Progenitor cell of endocrine pancreas (in vitro differentiated cells): ENCODE data around the gene MACROD2. TPM values are rescaled to one million over a fixed set of nuclear protein-coding genes. Genes with fewer than 3 reads are reported as not detected.

Experiments
- DNase-seq: peaks from one replicate; pipeline ENCODE4 v3.0.0; 2021; ENCODE audit warnings: low spot score; ENCODE audit not compliant: unreplicated experiment
- H3K27ac Mint-ChIP-seq: 2 replicates; pipeline ENCODE4 v1.8.0; 2021; ENCODE audit warnings: mild to moderate bottlenecking, moderate library complexity, mixed read lengths
- H3K27me3 Mint-ChIP-seq: 2 replicates; pipeline ENCODE4 v1.8.0; 2021; ENCODE audit warnings: mixed read lengths
- H3K36me3 Mint-ChIP-seq: 2 replicates; pipeline ENCODE4 v1.8.0; 2022; ENCODE audit warnings: mixed read lengths; ENCODE audit not compliant: insufficient read depth
- H3K4me1 Mint-ChIP-seq: 2 replicates; pipeline ENCODE4 v1.8.0; 2021; ENCODE audit warnings: low read depth, mixed read lengths
- H3K4me3 Mint-ChIP-seq: 2 replicates; pipeline ENCODE4 v1.8.0; 2021; ENCODE audit warnings: low read depth, mild to moderate bottlenecking, moderate library complexity, mixed read lengths
- H3K9me3 Mint-ChIP-seq: 2 replicates; pipeline ENCODE4 v1.8.0; 2021; ENCODE audit warnings: low read depth, mixed read lengths
- total RNA-seq: library from RNA; stranded (reverse); gene quantifications from 2 replicates; pipeline ENCODE4 v1.2.1, GENCODE V29; 2021
- TF ChIP-seq, protein P1 (sequence below): fragments of 200-600 bp; sonication (generic); IDR thresholded peaks from one replicate; pipeline ENCODE4 v1.5.0; 2021; ENCODE audit warnings: antibody characterized with exemption, mild to moderate bottlenecking; ENCODE audit not compliant: unreplicated experiment

MACROD2 gene
- total RNA-seq, 1 donor from 2014 or later, result 7.6 TPM

DNA sequence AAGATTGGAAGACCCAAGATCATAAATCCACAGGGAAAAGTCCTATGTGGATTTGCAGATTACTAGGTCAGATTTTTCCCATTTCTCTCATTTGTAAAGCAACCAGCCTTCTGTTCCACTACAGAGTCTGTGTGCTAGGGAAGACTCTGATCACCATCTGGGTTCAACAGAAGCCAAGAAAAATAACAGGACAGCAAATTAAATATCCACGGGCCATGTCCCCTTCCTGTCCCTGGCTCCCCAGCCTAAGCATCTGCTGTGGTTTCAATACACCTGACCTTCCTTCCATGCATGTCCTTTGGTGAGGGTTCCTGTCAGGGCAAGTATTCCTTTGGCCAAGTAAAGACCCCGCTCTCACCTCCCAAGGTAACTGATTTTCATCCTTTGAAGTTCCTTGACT is 2019.1 kb downstream of the MACROD2 start:
- Mint-ChIP-seq H3K27ac (no peak overlapping the region), H3K27me3 (no peaks in the 10 kb centered on the region), H3K4me1 (no peaks in the 10 kb centered on the region), H3K4me3 (no peak overlapping the region), H3K36me3 (no peaks in the 10 kb centered on the region), H3K9me3 (peaks cover 6% of the 10 kb centered on the region)
- DNase-seq, result no peak
- TF ChIP-seq, protein P1, sequence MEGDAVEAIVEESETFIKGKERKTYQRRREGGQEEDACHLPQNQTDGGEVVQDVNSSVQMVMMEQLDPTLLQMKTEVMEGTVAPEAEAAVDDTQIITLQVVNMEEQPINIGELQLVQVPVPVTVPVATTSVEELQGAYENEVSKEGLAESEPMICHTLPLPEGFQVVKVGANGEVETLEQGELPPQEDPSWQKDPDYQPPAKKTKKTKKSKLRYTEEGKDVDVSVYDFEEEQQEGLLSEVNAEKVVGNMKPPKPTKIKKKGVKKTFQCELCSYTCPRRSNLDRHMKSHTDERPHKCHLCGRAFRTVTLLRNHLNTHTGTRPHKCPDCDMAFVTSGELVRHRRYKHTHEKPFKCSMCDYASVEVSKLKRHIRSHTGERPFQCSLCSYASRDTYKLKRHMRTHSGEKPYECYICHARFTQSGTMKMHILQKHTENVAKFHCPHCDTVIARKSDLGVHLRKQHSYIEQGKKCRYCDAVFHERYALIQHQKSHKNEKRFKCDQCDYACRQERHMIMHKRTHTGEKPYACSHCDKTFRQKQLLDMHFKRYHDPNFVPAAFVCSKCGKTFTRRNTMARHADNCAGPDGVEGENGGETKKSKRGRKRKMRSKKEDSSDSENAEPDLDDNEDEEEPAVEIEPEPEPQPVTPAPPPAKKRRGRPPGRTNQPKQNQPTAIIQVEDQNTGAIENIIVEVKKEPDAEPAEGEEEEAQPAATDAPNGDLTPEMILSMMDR, result no peak

DNA sequence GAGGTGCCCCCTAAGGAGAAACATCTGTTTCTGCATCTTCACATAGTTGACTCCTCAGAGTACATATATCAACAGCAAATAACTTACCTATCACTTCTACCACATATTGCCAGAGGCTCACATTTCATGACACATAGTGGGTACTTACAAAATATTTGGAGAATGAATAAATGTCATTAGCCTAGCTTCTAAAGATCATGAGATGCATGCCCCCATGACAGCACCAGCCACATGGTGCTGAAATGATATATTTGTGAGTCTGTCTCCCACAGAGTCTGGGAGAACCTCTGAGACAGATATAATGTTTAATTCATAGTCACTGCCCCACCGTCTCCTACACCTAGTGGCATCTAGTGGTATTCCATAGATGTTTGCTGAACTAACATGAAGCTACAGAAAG is 2022.3 kb downstream of the MACROD2 start:
- no peaks in the 10 kb centered on the region for H3K36me3 Mint-ChIP-seq
- no peak overlapping the region for H3K27ac Mint-ChIP-seq
- H3K9me3 Mint-ChIP-seq, result peaks cover 6% of the 10 kb centered on the region
- H3K4me1 Mint-ChIP-seq, result no peaks in the 10 kb centered on the region
- TF ChIP-seq, protein P1, result peak; percentile 13
- H3K4me3 Mint-ChIP-seq, result no peak overlapping the region
- no peaks in the 10 kb centered on the region for H3K27me3 Mint-ChIP-seq
- no peak for DNase-seq

DNA sequence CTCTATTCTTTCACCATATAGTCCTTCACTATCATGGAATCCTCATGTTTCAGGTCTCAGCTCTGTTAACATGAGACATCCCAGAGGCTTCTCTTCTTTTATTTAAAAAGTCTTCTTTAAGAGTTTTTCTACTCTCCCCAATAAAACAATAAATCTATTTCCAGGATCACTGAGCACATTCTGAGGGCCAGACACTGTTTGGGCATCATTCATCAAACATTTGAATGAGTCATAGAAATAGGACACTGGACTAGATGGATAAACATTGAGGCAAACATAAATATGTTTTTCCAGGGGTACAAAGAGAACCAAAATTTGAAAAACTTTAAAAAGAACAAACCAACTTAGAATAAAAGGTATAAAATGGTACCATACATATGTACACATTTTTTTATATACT is 2023.6 kb downstream of the MACROD2 start:
- Mint-ChIP-seq H3K9me3 (peaks cover 6% of the 10 kb centered on the region), H3K4me1 (peaks cover 2% of the 10 kb centered on the region), H3K4me3 (no peak overlapping the region), H3K27ac (no peak overlapping the region), H3K27me3 (no peaks in the 10 kb centered on the region), H3K36me3 (no peaks in the 10 kb centered on the region)
- DNase-seq, result no peak
- TF ChIP-seq, protein P1, result no peak

DNA sequence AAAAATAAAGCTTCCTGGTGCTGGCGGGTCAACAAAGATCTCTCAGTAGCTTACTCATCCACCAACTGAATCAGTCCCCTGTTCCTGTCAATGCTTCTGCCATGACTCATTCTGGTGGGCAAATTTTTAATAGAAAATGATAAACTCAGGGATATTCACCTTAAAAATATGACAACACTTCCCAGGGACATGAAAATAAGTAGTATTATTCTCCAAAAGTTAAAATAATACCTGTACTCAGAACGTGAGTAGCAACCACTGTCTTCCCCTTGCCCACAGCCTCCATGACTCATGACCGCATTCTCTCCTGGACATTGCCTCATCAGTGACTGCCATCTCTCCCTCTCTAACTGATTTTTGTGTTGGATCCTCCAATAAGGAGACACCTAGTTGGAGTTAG is 2025.7 kb downstream of the MACROD2 start:
- H3K4me3 Mint-ChIP-seq, result no peak overlapping the region
- no peak overlapping the region for H3K27ac Mint-ChIP-seq
- H3K27me3 Mint-ChIP-seq, result no peaks in the 10 kb centered on the region
- H3K9me3 Mint-ChIP-seq, result peaks cover 6% of the 10 kb centered on the region
- H3K4me1 Mint-ChIP-seq, result peaks cover 14% of the 10 kb centered on the region
- DNase-seq, result no peak
- TF ChIP-seq, protein P1, result no peak
- H3K36me3 Mint-ChIP-seq, result no peaks in the 10 kb centered on the region

DNA sequence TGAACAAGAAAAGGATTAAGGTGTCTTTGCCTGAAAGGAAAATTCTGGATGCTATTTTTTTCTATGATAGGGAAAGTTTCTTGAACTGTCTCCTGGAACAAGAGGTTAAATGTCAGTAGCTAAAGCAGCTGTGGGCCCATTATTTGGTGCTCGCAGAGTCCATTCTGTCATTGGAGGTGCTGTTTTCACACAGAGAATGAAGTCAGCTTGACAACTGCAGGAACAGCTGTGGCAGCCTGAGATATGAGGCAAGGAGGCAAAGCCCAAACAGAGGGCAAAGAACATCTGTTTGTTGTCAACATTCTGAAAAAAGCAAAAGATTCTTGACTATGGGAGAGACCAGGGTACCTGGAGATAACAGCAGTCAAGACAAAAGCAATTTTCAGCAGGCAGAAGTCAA is 2029.8 kb downstream of the MACROD2 start:
- no peaks in the 10 kb centered on the region for H3K9me3 Mint-ChIP-seq
- H3K4me3 Mint-ChIP-seq, result no peak overlapping the region
- no peak for DNase-seq
- no peaks in the 10 kb centered on the region for H3K27me3 Mint-ChIP-seq
- no peaks in the 10 kb centered on the region for H3K36me3 Mint-ChIP-seq
- H3K27ac Mint-ChIP-seq, result peak overlapping the region; percentile 68
- TF ChIP-seq, protein P1, result no peak
- H3K4me1 Mint-ChIP-seq, result peaks cover 32% of the 10 kb centered on the region

DNA sequence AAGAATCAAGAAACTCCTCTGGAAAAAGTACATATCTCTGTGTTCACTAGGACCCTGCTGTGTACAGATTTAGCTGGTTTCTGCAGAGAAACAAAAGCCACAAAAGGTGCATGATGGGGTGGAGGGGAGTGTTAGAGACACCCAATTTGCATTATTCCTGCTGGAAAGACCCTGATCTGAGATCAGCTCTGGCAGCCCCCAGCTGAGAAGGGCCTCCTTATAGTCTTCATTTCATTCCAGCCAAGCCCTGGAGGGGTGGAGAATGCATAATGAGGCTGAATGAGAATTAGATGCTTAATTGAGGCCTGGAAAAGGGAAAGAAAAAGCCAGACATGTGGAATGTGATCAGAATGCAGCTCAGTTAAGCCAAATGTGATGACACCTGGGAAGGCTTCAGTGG is 2032.4 kb downstream of the MACROD2 start:
- DNase-seq, result no peak
- H3K27me3 Mint-ChIP-seq, result no peaks in the 10 kb centered on the region
- peaks cover 37% of the 10 kb centered on the region for H3K4me1 Mint-ChIP-seq
- no peaks in the 10 kb centered on the region for H3K36me3 Mint-ChIP-seq
- TF ChIP-seq, protein P1, result no peak
- H3K9me3 Mint-ChIP-seq, result no peaks in the 10 kb centered on the region
- no peak overlapping the region for H3K27ac Mint-ChIP-seq
- no peak overlapping the region for H3K4me3 Mint-ChIP-seq
